ENCODE measurements around the gene B2M. TPM values are rescaled to one million over a fixed set of nuclear protein-coding genes. Genes with fewer than 3 reads are reported as not detected.

Gene B2M
- total and polyA plus RNA-seq, 2 of the 8 experiments (the other 6 are each of a cell fraction or from before 2014, with no cell fraction given): 78.9 to 907 TPM

DNA sequence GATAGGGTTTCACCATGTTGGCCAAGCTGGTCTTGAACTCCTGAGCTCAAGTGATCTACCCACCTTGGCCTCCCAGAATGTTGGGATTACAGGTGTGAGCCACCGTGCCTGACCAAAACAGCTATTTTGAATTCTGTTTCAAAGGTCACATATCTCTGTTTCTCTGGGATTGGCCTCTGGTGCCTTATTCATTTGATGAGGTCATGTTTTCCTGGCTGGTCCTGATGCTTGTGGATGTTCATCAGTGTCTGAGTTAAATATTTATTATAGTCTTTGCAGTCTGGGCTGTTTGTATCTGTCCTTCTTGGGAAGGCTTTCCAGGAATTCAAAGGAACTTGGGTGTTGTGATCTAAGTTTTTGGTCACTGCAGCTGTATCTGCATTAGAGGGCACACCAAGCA lies 5.3 kb upstream of the B2M start (continued):
- TF ChIP-seq CTBP2 (IDR thresholded peaks at IDR 0.05; ENCODE audit: borderline replicate concordance, insufficient read depth, insufficient read length, low read length) (no peak), CBX8 (IDR thresholded peaks at IDR 0.05; ENCODE audit: borderline replicate concordance, low read depth, low read length) (no peak), EGR1 (IDR thresholded peaks at IDR 0.05; ENCODE audit: borderline replicate concordance, low read depth, low read length) (no peak), EZH2 (IDR thresholded peaks at IDR 0.05; ENCODE audit: low read depth, low read length, severe bottlenecking) (no peak)

All from H1 (cell line).